Lower lobe of right lung (tissue), 2 donors: ENCODE data around the gene CNN1. TPM values are rescaled to one million over a fixed set of nuclear protein-coding genes. Genes with fewer than 3 reads are reported as not detected.

Experiments
- ATAC-seq, 2 donors: fragments of 200-7000 bp; cut with Tn5 transposase; one replicate each; pipeline ENCODE4 v1.9.1; 2020 to 2022; ENCODE audit warnings: mild to moderate bottlenecking in 2 of 2, moderate library complexity in 2 of 2
- DNase-seq: peaks from one replicate; pipeline ENCODE4 v3.0.0-alpha.2; 2020
- H3K27ac ChIP-seq: fragments of 200-600 bp; one replicate; pipeline ENCODE4 v1.8.0; 2022
- H3K27me3 ChIP-seq: fragments of 200-600 bp; one replicate; pipeline ENCODE4 v1.8.0; 2022; ENCODE audit warnings: low read depth
- H3K36me3 ChIP-seq: fragments of 200-600 bp; one replicate; pipeline ENCODE4 v1.8.0; 2022; ENCODE audit warnings: mild to moderate bottlenecking
- H3K4me1 ChIP-seq: fragments of 200-600 bp; one replicate; pipeline ENCODE4 v1.8.0; 2022
- H3K4me3 ChIP-seq: fragments of 200-600 bp; one replicate; pipeline ENCODE4 v1.8.0; 2022; ENCODE audit warnings: mild to moderate bottlenecking
- H3K9me3 ChIP-seq: fragments of 200-600 bp; one replicate; pipeline ENCODE4 v1.8.0; 2022
- CTCF ChIP-seq: fragments of 200-600 bp; IDR thresholded peaks from one replicate; pipeline ENCODE4 v1.8.0; 2022; ENCODE audit warnings: antibody characterized with exemption, mild to moderate bottlenecking
- intact Hi-C: fragments of 100-400 bp; cut with DNase I; formaldehyde crosslinking; loops from one replicate; pipeline ENCODE4 v1.11.0; 2022
- total RNA-seq: library from RNA; stranded (reverse); fragmentation: NEBNext Ultra II Directional; extraction: Animal tissue kit (Norgen Biotek cat#: 25700); gene quantifications from one replicate; pipeline ENCODE4 v1.2.1, GENCODE V29; 2021
- donor health status: DM: no; HTN: yes; CAD: no; lungs with severe emphysema.

The CNN1 gene
- total RNA-seq, 1 donor from 2014 or later = 16.4 TPM

- intact Hi-C loops = no loop called here
- no peak for TF ChIP-seq CTCF
These were observed 33.0 kb upstream of the CNN1 start, which contains the start of gene ZNF653 for GRCh38 chr19:11505504-11506100. ZNF653 (minus strand) TSS chr19:11505839; CDS start chr19:11505786, 53 bp downstream.

GRCh38 chr19:11506101-11506555 is 32.5 kb upstream of the CNN1 start:
- peak; percentile 26 to 36 for ATAC-seq
- TF ChIP-seq CTCF = no peak
- Histone ChIP-seq H3K36me3 (peaks cover 3% of the 10 kb centered on the region), H3K27me3 (no peaks in the 10 kb centered on the region), H3K4me1 (peaks cover 9% of the 10 kb centered on the region), H3K9me3 (no peaks in the 10 kb centered on the region), H3K4me3 (peak overlapping the region; percentile 91), H3K27ac (peak overlapping the region; percentile 96)
- no peak for DNase-seq
- intact Hi-C loops = no loop called here

More at GRCh38 chr19:11505504-11506100, 33.0 kb upstream of the CNN1 start, which contains the start of gene ZNF653:
- Histone ChIP-seq H3K4me3 (peak within 1 kb of the TSS; percentile 91), H3K9me3 (no peaks in the 10 kb centered on the region), H3K36me3 (no peaks in the 10 kb centered on the region), H3K27me3 (no peaks in the 10 kb centered on the region), H3K4me1 (peaks cover 9% of the 10 kb centered on the region), H3K27ac (peak within 1 kb of the TSS; percentile 96)
- DNase-seq (peak; percentile 94), ATAC-seq (peak; percentile 93)

GRCh38 chr19:11506967-11507366 is 31.7 kb upstream of the CNN1 start:
- Histone ChIP-seq H3K27me3 (no peaks in the 10 kb centered on the region), H3K4me1 (peaks cover 9% of the 10 kb centered on the region), H3K36me3 (peaks cover 11% of the 10 kb centered on the region), H3K4me3 (no peak overlapping the region), H3K27ac (no peak overlapping the region), H3K9me3 (no peaks in the 10 kb centered on the region)
- no peak for DNase-seq
- no peak for ATAC-seq
- intact Hi-C loops = no loop called here
- no peak for TF ChIP-seq CTCF

- no peak for TF ChIP-seq CTCF
- H3K4me1 ChIP-seq = peaks cover 9% of the 10 kb centered on the region
- DNase-seq (no peak), ATAC-seq (no peak)
- no peaks in the 10 kb centered on the region for H3K9me3 ChIP-seq
- no peak overlapping the region for H3K27ac ChIP-seq
- peaks cover 17% of the 10 kb centered on the region for H3K36me3 ChIP-seq
- intact Hi-C loops = no loop called here
- H3K27me3 ChIP-seq = no peaks in the 10 kb centered on the region
- H3K4me3 ChIP-seq = no peak overlapping the region
These were observed 31.1 kb upstream of the CNN1 start for GRCh38 chr19:11507370-11508078.

- DNase-seq = no peak
- no peak for TF ChIP-seq CTCF
- intact Hi-C loops = no loop called here
- H3K4me3 ChIP-seq = no peak overlapping the region
- H3K36me3 ChIP-seq = peaks cover 32% of the 10 kb centered on the region
- no peak overlapping the region for H3K27ac ChIP-seq
- no peaks in the 10 kb centered on the region for H3K9me3 ChIP-seq
- no peak for ATAC-seq
- H3K27me3 ChIP-seq = no peaks in the 10 kb centered on the region
- H3K4me1 ChIP-seq = peaks cover 9% of the 10 kb centered on the region
These were observed 28.2 kb upstream of the CNN1 start for GRCh38 chr19:11510444-11510843.
